Chondrocyte (in vitro differentiated cells): ENCODE results near the gene IGFBP2. TPM values are rescaled to one million over a fixed set of nuclear protein-coding genes. Genes with fewer than 3 reads are reported as not detected.

Experiments
- DNase-seq: peaks from one replicate; pipeline ENCODE4 v3.0.0; 2021; ENCODE audit warnings: mixed read lengths, low spot score
- H3K27ac Mint-ChIP-seq: one replicate; pipeline ENCODE4 v1.8.0; 2021; ENCODE audit warnings: mild to moderate bottlenecking, moderate library complexity, mixed read lengths; ENCODE audit not compliant: unreplicated experiment
- H3K27me3 Mint-ChIP-seq: 2 replicates; pipeline ENCODE4 v1.8.0; 2021; ENCODE audit warnings: low read depth, mixed read lengths
- H3K36me3 Mint-ChIP-seq: 2 replicates; pipeline ENCODE4 v1.8.0; 2021; ENCODE audit warnings: low read depth, mixed read lengths
- H3K4me1 Mint-ChIP-seq: 2 replicates; pipeline ENCODE4 v1.8.0; 2021; ENCODE audit warnings: low read depth, mild to moderate bottlenecking, mixed read lengths
- H3K4me3 Mint-ChIP-seq: one replicate; pipeline ENCODE4 v1.8.0; 2021; ENCODE audit warnings: mild to moderate bottlenecking, moderate library complexity, mixed read lengths; ENCODE audit not compliant: unreplicated experiment
- H3K9me3 Mint-ChIP-seq: 2 replicates; pipeline ENCODE4 v1.8.0; 2021; ENCODE audit warnings: low read depth, mixed read lengths
- CTCF ChIP-seq: fragments of 200-600 bp; sonication (generic); IDR thresholded peaks from 2 replicates; pipeline ENCODE4 v1.5.0; 2021; ENCODE audit warnings: antibody characterized with exemption, mild to moderate bottlenecking, moderate library complexity
- total RNA-seq: library from RNA; stranded (reverse); gene quantifications from 3 replicates; pipeline ENCODE4 v1.2.1, GENCODE V29; 2021

IGFBP2 gene
- total RNA-seq, 1 donor from 2014 or later = 1,848 TPM

- Mint-ChIP-seq H3K4me1 (peaks cover 93% of the 10 kb centered on the region), H3K9me3 (no peaks in the 10 kb centered on the region), H3K36me3 (peaks cover 18% of the 10 kb centered on the region), H3K27ac (peak overlapping the region; percentile 87), H3K4me3 (no peak overlapping the region), H3K27me3 (no peaks in the 10 kb centered on the region)
- TF ChIP-seq CTCF = no peak
- no peak for DNase-seq
These were observed 21.4 kb downstream of the IGFBP2 start for GRCh38 chr2:216654528-216655052.

- DNase-seq = no peak
- peak overlapping the region; percentile 14 for H3K4me3 Mint-ChIP-seq
- no peaks in the 10 kb centered on the region for H3K27me3 Mint-ChIP-seq
- H3K27ac Mint-ChIP-seq = peak overlapping the region; percentile 82
- H3K9me3 Mint-ChIP-seq = no peaks in the 10 kb centered on the region
- peak; percentile 9 for TF ChIP-seq CTCF
- peaks cover 35% of the 10 kb centered on the region for H3K36me3 Mint-ChIP-seq
- peaks cover 77% of the 10 kb centered on the region for H3K4me1 Mint-ChIP-seq
These were observed 24.1 kb downstream of the IGFBP2 start for GRCh38 chr2:216657086-216657855.

- peak overlapping the region; percentile 17 for H3K4me3 Mint-ChIP-seq
These were observed 24.8 kb downstream of the IGFBP2 start for GRCh38 chr2:216657980-216658379.

DNA sequence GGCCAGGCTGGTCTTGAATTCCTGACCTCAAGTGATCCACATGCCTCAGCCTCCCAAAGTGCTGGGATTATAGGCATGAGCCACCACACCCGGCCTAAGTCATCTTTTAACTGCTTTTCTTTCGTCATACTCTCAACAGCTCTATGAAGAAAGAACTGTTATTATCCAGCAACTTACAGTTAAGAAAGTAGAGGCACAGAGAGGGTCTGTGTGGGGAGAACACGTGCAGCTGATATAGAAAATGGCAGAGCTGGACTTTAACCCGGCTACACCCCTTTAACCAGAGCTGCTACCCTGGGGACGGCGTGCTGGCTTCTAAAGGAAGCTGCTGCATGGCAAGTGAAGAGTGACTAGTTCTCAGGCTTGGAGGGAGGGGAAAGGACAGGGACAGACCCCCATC, 25.5 kb downstream of the IGFBP2 start:
- Mint-ChIP-seq H3K36me3 (peaks cover 40% of the 10 kb centered on the region), H3K27ac (peak overlapping the region; percentile 54), H3K4me3 (no peak overlapping the region), H3K9me3 (no peaks in the 10 kb centered on the region), H3K27me3 (no peaks in the 10 kb centered on the region), H3K4me1 (peaks cover 62% of the 10 kb centered on the region)
- no peak for TF ChIP-seq CTCF
- DNase-seq = no peak

More at GRCh38 chr2:216657980-216658379, 24.8 kb downstream of the IGFBP2 start:
- no peak for DNase-seq
- H3K4me1 Mint-ChIP-seq = peaks cover 70% of the 10 kb centered on the region
- peak overlapping the region; percentile 82 for H3K27ac Mint-ChIP-seq
- H3K9me3 Mint-ChIP-seq = no peaks in the 10 kb centered on the region
- H3K36me3 Mint-ChIP-seq = peaks cover 38% of the 10 kb centered on the region
- no peaks in the 10 kb centered on the region for H3K27me3 Mint-ChIP-seq
- TF ChIP-seq CTCF = no peak

DNA sequence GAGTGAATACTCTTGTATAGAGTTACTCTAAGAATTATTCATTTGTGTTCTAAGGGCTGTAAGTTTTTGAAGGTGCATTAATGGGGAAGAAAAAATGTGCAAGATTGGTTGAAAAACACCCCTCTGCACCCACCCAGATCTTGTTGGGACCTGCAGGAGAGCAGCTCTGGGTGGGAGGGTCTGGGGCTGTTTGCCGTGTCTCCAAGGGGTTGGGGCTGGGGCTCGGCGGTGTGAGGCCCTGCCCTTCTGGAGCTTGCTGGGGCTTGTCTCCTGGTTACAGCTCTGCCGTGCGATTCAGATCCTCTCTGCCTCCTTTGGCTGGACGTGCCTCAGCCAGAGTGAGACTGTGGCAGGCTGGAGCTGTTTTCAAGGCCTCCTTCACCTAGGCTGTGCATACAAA, 26.1 kb downstream of the IGFBP2 start:
- H3K4me3 Mint-ChIP-seq = no peak overlapping the region
- H3K9me3 Mint-ChIP-seq = no peaks in the 10 kb centered on the region
- peaks cover 42% of the 10 kb centered on the region for H3K36me3 Mint-ChIP-seq
- DNase-seq = no peak
- H3K4me1 Mint-ChIP-seq = peaks cover 59% of the 10 kb centered on the region
- H3K27me3 Mint-ChIP-seq = no peaks in the 10 kb centered on the region
- H3K27ac Mint-ChIP-seq = peak overlapping the region; percentile 54
- no peak for TF ChIP-seq CTCF
